ENCODE measurements around the gene SUSD2.
"Not testable (repeated sequence)": the region's sequence is repeated elsewhere in the genome, so short reads cannot be mapped to it uniquely, and the experiment has no call there.

SUSD2 gene

DNA sequence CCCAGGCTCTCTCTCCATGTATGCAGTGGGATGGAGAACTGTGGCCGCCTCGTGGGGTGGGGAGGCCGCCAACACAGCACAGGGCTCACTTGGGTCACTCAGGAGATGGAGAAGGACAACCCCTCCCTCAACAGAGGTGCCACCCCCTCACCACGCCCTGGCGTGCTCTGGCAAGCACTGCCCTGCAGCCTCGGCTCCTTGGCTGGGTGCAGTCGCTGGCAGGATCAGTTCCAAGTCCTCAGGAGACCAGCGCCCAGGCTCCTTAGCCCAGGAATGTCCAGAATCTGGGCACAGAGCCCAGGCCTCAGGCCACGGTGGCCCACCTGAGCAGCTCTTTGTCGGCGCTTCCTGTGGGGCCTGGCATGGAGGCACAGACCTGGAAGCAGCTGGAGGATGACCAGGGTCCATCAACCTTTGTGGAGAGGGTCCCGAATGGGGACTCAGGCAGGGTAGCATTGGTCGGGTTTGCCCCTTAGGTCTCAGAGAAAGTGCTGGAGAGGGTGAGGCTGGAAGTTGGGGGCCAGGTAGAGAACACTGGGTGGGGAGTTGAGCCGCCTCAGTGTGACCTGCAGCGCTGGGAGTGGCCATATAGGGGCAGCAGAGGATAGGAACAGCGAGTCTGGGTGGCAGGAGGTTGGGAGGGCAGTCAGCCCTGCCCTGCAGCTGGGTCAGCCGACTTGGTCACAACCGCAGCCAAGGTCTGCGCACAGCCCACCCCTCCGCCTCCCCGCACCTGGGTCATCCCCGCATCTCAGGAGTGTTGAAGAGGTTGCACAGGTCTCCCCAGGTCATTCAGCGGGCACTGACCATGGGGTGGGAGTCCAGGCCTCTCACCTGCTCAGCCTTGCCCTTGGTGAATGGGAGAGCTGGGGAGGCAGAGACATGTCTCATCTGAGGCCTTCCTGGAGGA lies 8.2 kb downstream of the SUSD2 start:
- peak; percentile 63 for DNase-seq

DNA sequence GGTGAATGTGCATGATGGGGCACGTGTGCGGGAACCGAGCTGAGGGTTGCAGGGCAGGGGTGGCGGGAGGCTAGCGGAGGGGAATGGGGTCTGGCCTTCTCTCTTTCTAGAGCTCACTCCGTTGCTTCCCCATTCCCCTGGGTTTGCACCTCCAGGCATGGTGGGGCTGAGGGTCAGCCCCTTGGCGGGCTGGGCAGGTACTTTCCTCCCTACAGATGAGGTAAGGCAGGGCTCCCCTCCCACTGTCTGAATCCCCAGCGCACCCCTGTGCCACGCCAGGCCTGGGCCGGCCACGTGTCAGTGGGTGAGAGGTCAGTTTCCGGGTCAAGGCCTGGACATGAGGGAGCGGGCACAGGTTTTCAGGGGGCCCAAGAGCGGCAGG lies 8.9 kb downstream of the SUSD2 start:
- no peak for DNase-seq

DNA sequence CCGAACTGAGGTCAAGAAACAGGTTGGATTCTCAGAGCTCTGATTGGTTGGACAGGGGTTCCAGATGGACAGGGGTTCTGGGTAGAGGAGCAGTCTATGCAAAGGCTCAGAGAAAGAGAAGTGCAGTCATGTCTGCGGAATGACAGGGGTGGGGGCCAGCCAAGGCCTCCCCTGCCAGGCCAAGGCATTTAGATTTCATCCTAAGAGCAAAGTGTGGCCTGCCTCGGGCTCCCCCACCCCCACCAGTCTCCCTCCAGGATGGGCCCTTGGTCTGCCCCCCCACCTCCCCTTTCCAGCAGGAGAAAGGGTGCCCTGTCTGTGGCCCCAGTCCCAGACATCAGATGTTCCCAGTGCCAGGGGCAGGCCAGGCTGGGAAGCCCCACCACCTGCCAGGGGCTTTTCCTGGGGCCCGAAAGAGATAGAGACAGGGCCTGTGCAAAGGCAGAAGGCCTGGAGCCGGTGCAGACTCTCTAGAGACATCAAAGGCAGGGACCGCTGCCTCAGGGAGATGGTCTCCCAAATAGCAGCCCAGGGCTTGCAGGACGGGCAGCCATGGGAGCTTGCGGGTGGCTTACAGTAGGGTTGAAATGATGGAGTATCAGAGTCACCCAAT lies 9.4 kb downstream of the SUSD2 start:
- DNase-seq: no peak

GRCh38 chr22:24191381-24191841 lies 10.1 kb downstream of the SUSD2 start:
- no peak for DNase-seq

DNA sequence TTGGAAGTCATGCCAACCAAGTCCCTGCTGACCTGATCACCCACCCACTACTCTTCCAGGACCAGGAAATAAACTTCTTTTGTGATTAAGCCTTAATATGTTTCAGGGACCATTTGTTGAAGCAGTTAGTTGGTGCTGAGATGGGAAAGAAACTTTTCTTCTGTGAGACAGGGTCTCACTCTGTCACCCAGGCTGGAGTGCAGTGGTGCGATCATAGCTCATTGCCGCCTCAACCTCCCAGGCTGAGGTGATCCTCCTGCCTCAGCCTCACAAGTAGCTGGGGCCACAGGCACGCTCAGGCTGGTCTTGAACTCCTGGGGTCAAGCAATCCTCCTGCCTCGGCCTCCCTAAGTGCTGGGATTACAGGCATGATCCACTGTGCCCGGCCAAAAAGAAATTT lies 10.6 kb downstream of the SUSD2 start:
- DNase-seq: no peak

DNA sequence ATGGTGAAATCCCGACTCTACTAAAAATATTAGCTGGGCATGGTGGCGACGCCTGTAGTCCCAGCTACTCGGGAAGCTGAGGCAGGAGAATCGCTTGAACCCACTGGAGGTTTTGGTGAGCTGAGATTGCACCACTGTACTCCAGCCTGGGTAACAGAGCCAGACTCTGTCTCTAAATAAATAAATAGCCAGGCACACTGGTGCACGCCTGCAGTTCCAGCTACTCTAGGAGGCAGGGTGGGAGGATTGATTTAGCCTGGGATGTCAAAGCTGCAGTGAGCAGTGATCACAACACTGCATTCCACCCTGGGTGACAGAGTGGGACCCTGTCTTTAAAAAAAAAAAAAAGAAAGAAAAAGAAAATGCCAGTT lies 17.4 kb downstream of the SUSD2 start:
- no peak for DNase-seq

DNA sequence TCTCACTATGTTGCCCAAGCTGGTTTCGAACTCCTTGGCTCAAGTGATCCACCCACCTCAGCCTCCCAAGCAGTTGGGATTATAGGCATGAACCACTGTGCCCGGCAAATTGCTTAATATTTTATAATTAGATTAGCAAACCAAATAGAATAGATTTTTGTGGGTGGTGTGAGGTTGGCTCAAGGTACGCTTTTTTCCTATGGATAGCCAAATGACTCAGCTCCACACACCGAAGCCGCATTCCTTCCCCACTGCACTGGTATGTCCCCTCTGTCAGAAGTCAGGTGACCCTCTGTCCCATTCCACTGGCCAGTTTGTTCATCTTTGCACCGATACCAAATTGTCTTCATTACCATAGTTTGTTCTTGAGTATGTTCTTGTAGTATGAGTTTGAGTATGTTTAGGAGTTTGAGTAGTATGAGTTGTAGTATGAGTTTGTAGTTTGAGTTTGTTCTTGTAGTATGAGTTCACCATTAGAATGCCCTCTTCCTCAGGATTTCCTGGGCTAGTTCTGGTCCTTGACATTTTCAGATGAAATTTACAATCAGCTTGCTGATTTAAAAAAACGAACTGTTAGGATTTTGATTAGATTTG lies 19.4 kb downstream of the SUSD2 start:
- DNase-seq: no peak

- no peak for DNase-seq
Measured at GRCh38 chr22:24201681-24202614, 20.7 kb downstream of the SUSD2 start.

DNA sequence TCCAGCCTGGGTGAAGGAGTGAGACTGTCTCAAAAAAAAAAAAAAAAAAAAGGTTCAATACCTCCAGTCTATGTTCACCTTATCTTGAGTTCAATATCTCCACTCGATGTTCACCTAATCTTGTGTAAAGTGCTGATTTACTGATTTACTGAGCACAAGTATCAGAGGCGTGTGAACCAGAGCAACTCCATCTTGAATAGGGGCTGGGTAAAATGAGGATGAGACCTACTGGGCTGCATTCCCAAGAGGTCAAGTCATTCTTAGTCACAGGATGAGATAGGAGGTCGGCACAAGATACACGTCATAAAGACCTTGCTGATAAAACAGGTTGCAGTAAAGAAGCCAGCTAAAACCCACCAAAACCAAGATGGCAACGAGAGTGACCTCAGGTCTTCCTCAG lies 22.6 kb downstream of the SUSD2 start:
- DNase-seq: not testable (repeated sequence)

GRCh38 chr22:24205438-24206195 lies 24.3 kb downstream of the SUSD2 start:
- DNase-seq: no peak

- not testable (repeated sequence) for DNase-seq
Measured at GRCh38 chr22:24206460-24207263, 25.4 kb downstream of the SUSD2 start.

DNA sequence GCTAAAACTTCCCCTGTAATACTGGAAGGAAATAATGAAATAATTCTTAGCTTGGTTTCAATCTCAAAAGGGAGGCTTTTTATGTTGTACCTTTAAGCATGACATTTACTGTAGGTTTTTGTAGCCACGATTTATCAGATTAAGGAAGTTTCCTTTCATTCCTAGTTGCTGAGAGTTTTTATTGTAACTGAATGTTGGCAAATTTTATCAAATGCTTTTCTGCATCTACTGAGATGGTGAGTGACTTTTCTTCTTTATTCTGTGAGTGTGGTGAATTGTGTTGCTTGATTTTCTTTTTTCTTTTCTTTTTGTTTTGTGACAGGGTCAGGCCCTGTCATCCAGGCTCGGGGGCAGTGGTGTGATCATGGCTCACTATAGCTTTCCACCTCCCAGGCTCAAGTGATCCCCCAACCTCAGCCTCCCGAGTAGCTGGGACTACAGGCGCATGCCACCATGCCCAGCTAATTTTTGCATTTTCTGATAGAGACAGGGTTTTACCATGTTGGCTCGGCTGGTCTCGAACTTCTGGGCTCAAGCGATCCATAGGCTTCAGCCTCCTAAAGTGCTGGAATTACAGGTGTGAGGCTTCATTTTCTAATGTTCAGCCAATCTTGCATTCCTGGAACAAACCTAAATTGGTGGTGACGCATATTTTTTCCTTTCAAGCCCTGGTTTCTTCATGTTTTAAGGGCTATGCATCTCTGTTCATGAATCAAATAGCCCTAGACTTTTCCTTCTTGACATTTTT lies 26.2 kb downstream of the SUSD2 start:
- no peak for DNase-seq

DNA sequence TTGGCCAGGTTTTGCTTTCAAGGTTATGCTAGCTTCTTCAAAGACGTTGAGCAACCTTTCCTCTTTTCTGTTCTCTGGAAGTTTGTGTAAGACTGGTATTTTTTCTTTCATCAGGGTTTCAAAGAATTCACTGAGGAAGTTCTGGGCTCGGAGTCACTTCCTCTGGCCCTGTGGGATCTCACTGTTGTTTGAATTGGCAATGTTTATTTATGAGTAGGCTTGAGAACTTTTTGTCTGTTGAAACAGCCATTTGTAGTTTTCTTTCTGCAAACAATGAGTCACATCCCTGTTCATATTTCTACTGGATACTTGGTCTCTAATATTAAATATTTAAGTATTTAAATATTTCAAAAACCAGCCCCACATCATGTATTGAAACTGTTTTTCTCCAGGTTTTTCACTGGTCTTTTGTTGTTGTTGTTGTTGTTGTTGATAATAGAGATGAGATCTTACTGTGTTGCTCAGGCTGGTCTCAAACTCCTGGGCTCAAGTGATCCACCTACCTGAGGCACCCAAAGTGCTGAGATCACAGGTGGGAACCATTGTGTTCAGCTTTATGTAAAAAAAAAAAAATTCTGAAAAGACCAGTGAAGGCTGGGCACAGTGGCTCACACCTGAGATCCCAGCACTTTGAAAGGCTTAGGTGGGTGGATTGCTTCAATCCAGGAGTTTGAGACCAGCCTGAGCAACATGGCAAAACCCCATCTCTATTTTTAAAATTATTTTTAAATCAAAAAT lies 26.9 kb downstream of the SUSD2 start:
- DNase-seq: no peak

DNA sequence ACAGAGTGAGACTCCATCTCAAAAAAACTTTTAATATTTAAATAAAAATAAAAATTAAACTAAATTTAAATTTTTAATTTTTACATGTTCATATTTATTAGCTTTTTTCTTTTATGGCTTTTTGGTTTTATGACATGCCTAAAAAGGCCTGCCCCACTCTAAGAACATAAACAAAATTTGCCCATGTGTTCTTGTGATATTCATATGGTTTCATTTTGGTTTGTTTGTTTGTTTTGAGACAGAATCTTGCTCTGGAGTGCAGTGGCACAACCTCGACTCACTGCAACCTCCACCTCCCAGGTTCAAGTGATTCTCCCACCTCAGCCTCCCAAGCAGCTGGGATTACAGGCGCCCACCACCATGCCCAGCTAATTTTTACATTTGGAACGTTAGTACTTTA lies 27.7 kb downstream of the SUSD2 start:
- no peak for DNase-seq

GRCh38 chr22:24209687-24210086 lies 28.4 kb downstream of the SUSD2 start:
- no peak for DNase-seq

GRCh38 chr22:24210409-24210808 lies 29.1 kb downstream of the SUSD2 start:
- DNase-seq: not testable (repeated sequence)

- not testable (repeated sequence) for DNase-seq
Measured at GRCh38 chr22:24211716-24212115, 30.4 kb downstream of the SUSD2 start.

GRCh38 chr22:24213111-24213510 lies 31.8 kb downstream of the SUSD2 start:
- DNase-seq: not testable (repeated sequence)

GRCh38 chr22:24214467-24215285 lies 33.4 kb downstream of the SUSD2 start:
- DNase-seq: no peak
